ENCODE results near the gene LSAMP.

The LSAMP gene

GRCh38 chr3:116240261-116240660, 205.0 kb downstream of the LSAMP start:
- TF ChIP-seq, protein P1, sequence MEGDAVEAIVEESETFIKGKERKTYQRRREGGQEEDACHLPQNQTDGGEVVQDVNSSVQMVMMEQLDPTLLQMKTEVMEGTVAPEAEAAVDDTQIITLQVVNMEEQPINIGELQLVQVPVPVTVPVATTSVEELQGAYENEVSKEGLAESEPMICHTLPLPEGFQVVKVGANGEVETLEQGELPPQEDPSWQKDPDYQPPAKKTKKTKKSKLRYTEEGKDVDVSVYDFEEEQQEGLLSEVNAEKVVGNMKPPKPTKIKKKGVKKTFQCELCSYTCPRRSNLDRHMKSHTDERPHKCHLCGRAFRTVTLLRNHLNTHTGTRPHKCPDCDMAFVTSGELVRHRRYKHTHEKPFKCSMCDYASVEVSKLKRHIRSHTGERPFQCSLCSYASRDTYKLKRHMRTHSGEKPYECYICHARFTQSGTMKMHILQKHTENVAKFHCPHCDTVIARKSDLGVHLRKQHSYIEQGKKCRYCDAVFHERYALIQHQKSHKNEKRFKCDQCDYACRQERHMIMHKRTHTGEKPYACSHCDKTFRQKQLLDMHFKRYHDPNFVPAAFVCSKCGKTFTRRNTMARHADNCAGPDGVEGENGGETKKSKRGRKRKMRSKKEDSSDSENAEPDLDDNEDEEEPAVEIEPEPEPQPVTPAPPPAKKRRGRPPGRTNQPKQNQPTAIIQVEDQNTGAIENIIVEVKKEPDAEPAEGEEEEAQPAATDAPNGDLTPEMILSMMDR (conservative IDR thresholded peaks at IDR 0.05; ENCODE audit: low read depth, low read length) = no peak
- DNase-seq (ENCODE audit: low read depth) = no peak
- H3K4me3 ChIP-seq (ENCODE audit: low read depth, low read length) = no peak overlapping the region

GRCh38 chr3:116238846-116239565, 206.3 kb downstream of the LSAMP start:
- TF ChIP-seq, protein P1 (conservative IDR thresholded peaks at IDR 0.05; ENCODE audit: low read depth, low read length) = no peak
- H3K4me3 ChIP-seq (ENCODE audit: low read depth, low read length) = no peak overlapping the region
- DNase-seq (ENCODE audit: low read depth) = no peak

- DNase-seq (ENCODE audit: low read depth) = no peak
- TF ChIP-seq, protein P1 (conservative IDR thresholded peaks at IDR 0.05; ENCODE audit: low read depth, low read length) = no peak
Observed at GRCh38 chr3:116233711-116234357, 211.5 kb downstream of the LSAMP start.

DNA sequence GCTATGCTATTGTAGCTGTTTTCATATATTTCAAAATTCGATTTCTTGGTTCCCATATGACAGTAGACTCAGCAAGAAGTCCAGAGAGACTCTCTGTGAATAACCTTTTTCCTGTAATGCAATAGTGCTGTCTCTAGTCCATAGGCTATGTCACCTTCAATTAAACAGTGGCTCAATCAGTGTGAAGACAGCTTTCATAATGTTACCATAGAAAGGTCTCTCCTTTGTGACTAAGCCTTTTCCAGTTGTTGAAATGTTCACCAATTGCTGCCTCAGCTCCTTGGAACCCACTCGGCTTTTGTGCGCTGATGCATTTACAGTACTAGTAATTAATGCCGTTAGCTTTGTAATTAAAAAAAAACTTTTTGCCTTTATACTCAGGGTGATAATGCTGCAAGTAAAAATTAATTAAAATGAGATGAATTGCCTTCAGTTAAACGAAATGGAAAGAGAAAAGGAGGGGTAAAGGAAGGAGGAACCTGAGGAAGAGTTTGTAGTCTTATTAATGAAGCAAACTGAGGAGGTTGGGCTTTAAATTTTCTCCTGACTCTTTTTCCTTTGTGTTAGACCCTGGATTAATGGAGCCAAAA, 214.8 kb downstream of the LSAMP start:
- no peak overlapping the region for H3K4me3 ChIP-seq (ENCODE audit: low read depth, low read length)
- no peak for DNase-seq (ENCODE audit: low read depth)
- TF ChIP-seq, protein P1 (conservative IDR thresholded peaks at IDR 0.05; ENCODE audit: low read depth, low read length) = no peak

More at GRCh38 chr3:116233711-116234357, 211.5 kb downstream of the LSAMP start:
- no peak overlapping the region for H3K4me3 ChIP-seq (ENCODE audit: low read depth, low read length)

- no peak for DNase-seq (ENCODE audit: low read depth)
- TF ChIP-seq, protein P1 (conservative IDR thresholded peaks at IDR 0.05; ENCODE audit: low read depth, low read length) = no peak
- no peak overlapping the region for H3K4me3 ChIP-seq (ENCODE audit: low read depth, low read length)
Observed at GRCh38 chr3:116226266-116226665, 219.0 kb downstream of the LSAMP start.

- H3K4me3 ChIP-seq (ENCODE audit: low read depth, low read length) = no peak overlapping the region
- TF ChIP-seq, protein P1 (conservative IDR thresholded peaks at IDR 0.05; ENCODE audit: low read depth, low read length) = no peak
- no peak for DNase-seq (ENCODE audit: low read depth)
Observed at GRCh38 chr3:116216761-116217160, 228.5 kb downstream of the LSAMP start.
